Gastroesophageal sphincter (tissue), 4 donors: Measurements from ENCODE around the gene AK1. TPM values are rescaled to one million over a fixed set of nuclear protein-coding genes. Genes with fewer than 3 reads are reported as not detected.

Source experiments
- ATAC-seq: fragments of 150-250 bp; one replicate; pipeline ENCODE4 v1.9.1; 2016; ENCODE audit warnings: mild to moderate bottlenecking, moderate library complexity
- H3K27ac ChIP-seq, 4 donors: fragments of 200-600 bp; sonication (generic) in 3 of 4; 1 replicate in 3 of 4; 2 replicates in 1 of 4; pipeline ENCODE4 v1.5.1; 2016 to 2019
- H3K27me3 ChIP-seq: fragments of 200-600 bp; sonication (generic); one replicate; pipeline ENCODE4 v1.5.1; 2019
- H3K36me3 ChIP-seq, 2 donors: fragments of 200-600 bp; sonication (generic); one replicate each; pipeline ENCODE4 v1.5.1; 2019; ENCODE audit warnings: control low read depth in 1 of 2
- H3K4me1 ChIP-seq, 3 donors: fragments of 200-600 bp; sonication (generic); 1 replicate in 2 of 3; 2 replicates in 1 of 3; pipeline ENCODE4 v1.5.1; 2016 to 2019; ENCODE audit warnings: control low read depth in 2 of 3
- H3K4me3 ChIP-seq, 2 donors: fragments of 200-600 bp; sonication (generic); one replicate each; pipeline ENCODE4 v1.5.1; 2019; ENCODE audit warnings: mild to moderate bottlenecking in 1 of 2, moderate library complexity in 1 of 2
- H3K9me3 ChIP-seq, 3 donors: fragments of 200-600 bp; sonication (generic); one replicate each; pipeline ENCODE4 v1.5.1; 2017 to 2019; ENCODE audit warnings: control low read depth in 2 of 3
- EP300 ChIP-seq: sonication (generic); formaldehyde crosslinking; IDR thresholded peaks from one replicate; pipeline ENCODE4 v1.6.1; 2017; ENCODE audit warnings: antibody characterized with exemption, mild to moderate bottlenecking
- POLR2A ChIP-seq, 2 donors: fragments of 450-650 bp; IDR thresholded peaks; one replicate each; pipeline ENCODE4 v1.6.1; 2017; ENCODE audit warnings: antibody characterized with exemption in 2 of 2, mild to moderate bottlenecking in 2 of 2, moderate library complexity in 1 of 2
- POLR2AphosphoS5 ChIP-seq: sonication (generic); formaldehyde crosslinking; IDR thresholded peaks from one replicate; pipeline ENCODE4 v1.6.1; 2017; ENCODE audit warnings: antibody characterized with exemption
- WGBS, 2 donors: methylation state at CpG; one replicate each; pipeline ENCODE4 v1.1.5; 2018; ENCODE audit warnings: low coverage in 1 of 2; 5-methylcytosine and 5-hydroxymethylcytosine counted together
- total RNA-seq, 4 donors: library from RNA; depleted of rRNA; stranded (reverse); fragments of >200 nt; gene quantifications; one replicate each; pipeline ENCODE4 v1.1.0, GENCODE V29; 2016
- TF ChIP-seq, protein P1 (sequence below), 4 experiments: fragments of 200-600 bp in 2 of 4; fragments of 450-650 bp in 2 of 4; sonication (generic) in 1 of 4; IDR thresholded peaks; one replicate each; pipeline ENCODE4 v1.5.1; 2017 to 2019; ENCODE audit warnings: antibody characterized with exemption in 4 of 4, mild to moderate bottlenecking in 2 of 4, moderate library complexity in 2 of 4

AK1 gene
- total RNA-seq, 4 donors from 2014 or later = 46.7 to 73.9 (median 49.7) TPM

DNA sequence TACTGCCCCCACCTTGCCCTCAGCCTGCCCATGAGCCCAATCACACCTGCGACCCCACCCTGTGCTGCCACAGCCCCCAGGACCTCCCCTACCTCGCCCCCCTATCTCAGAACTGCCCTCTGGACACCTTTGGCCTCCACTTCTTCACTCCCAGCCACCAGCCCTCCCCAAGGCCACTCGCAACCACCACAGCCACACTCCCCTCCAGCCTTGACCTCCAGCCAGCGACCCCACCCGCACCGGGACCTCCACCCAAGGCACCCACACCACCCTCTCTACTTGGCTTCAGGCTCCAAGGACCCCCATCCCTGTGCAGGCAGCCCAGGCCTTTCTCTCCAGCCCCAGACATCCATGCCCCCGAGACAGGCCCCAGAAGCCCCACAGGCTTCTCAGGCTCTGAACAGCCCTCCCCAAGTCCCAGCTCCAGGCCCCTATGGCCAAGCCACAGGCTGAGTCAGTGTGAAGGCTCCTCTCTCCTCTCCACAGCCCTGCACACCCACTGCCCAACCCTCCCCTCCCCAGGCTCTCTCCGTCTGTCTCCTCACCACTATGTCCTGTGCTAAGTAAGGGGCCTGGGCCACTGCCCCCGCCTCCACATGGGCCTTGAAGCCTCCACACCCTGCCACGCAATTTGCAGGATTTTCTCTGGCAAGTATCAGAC lies 2.0 kb downstream of the AK1 start:
- WGBS, 2 donors = 70% methylated on average over 8 of the region's 10 CpGs; no CpG with 5 or more reads in 1 of the 2 donors
- TF ChIP-seq EP300 = no peak
- no peak for TF ChIP-seq POLR2A (IDR thresholded peaks at IDR 0.05)
- TF ChIP-seq, protein P1, sequence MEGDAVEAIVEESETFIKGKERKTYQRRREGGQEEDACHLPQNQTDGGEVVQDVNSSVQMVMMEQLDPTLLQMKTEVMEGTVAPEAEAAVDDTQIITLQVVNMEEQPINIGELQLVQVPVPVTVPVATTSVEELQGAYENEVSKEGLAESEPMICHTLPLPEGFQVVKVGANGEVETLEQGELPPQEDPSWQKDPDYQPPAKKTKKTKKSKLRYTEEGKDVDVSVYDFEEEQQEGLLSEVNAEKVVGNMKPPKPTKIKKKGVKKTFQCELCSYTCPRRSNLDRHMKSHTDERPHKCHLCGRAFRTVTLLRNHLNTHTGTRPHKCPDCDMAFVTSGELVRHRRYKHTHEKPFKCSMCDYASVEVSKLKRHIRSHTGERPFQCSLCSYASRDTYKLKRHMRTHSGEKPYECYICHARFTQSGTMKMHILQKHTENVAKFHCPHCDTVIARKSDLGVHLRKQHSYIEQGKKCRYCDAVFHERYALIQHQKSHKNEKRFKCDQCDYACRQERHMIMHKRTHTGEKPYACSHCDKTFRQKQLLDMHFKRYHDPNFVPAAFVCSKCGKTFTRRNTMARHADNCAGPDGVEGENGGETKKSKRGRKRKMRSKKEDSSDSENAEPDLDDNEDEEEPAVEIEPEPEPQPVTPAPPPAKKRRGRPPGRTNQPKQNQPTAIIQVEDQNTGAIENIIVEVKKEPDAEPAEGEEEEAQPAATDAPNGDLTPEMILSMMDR (IDR thresholded peaks at IDR 0.05) = no peak
- no peak for TF ChIP-seq POLR2AphosphoS5
- H3K27me3 ChIP-seq = no peaks in the 10 kb centered on the region
- peaks cover 0 to 59% (median 45%) of the 10 kb centered on the region in 3 donors for H3K4me1 ChIP-seq
- H3K4me3 ChIP-seq = peak overlapping the region in 1 of 2 donors; percentile 76
- peaks cover 0 to 29% of the 10 kb centered on the region in 2 donors for H3K36me3 ChIP-seq
- no peaks in the 10 kb centered on the region for H3K9me3 ChIP-seq
- ATAC-seq = no peak
- H3K27ac ChIP-seq = peak overlapping the region in 3 of 4 donors; percentile 90 to 91 (median 90)

DNA sequence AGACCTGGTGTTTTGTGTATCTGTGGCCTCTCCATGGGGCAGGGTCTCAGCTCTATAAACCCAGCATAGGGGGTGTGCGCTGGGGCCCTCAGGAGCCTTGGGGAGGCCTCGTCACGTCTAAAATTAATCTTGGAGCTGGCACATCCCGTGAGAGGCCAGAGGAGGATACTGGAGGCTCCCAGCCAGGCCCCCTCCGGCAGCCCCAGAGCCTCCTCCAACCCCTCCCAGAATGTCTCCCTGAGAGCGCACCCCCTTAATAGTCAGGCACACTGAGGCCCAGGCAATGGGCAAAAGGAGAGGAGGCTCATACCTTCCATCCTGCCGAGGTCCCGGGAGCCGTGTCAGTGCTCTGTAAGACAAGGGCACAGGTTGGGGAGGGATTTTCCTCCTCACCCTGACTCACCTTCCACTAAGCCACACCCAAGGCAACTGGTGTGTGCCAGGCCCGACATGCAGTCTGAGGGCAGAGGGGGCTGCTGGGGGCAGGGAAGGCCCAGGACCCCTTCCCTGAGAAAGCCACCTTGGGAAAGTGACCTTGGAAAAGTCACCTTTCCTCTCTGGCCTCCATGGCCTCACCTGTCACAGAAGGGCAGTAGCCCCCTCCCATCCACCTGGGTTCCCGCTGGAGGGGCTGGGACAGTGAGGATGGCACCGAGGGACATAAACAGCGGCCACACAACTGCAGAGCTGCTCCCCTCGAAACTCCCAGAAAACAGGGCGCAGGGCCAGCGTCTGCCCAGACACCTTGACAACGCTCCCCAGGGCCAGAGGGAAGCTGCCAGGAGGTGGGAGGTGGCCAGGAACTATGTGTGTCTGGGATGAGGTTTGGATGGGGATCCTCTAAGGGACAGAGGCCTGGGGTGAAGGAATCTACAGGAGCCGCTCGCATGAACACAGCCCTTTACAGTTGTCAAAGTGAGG lies 2.9 kb downstream of the AK1 start:
- Histone ChIP-seq H3K27ac (peak overlapping the region in 3 of 4 donors; percentile 90 to 91 (median 90)), H3K4me1 (peaks cover 0 to 67% (median 48%) of the 10 kb centered on the region in 3 donors), H3K36me3 (peaks cover 0 to 31% of the 10 kb centered on the region in 2 donors), H3K9me3 (no peaks in the 10 kb centered on the region), H3K27me3 (no peaks in the 10 kb centered on the region), H3K4me3 (peak overlapping the region in 1 of 2 donors; percentile 19)
- no peak for ATAC-seq
- 50 to 64% methylated on average over 2 to 7 of the region's 19 CpGs for WGBS, 2 donors
- TF ChIP-seq, protein P1 (IDR thresholded peaks at IDR 0.05) = no peak
- TF ChIP-seq EP300 (no peak), POLR2A (IDR thresholded peaks at IDR 0.05) (no peak), POLR2AphosphoS5 (no peak)

DNA sequence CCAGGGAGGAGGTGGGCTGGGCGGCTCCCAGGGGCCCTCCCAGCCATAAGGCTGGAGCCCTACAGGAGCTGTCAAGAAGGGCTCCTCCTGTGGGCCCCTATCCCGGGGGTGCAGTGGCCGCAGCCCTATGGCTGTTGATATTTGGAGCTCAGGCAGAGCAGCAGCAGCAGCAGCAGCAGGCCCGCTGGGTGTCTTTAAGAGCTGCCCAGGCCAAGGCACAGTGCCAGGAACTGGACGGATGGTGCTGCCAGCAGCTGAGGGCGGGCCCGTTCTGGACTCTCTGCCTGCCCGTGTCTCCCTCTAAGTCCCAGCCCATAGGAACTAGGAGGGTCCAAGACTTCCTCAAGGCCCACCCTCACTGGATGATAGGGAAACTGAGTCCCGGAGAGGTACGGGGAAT lies 3.6 kb downstream of the AK1 start:
- Histone ChIP-seq H3K27ac (peak overlapping the region in 3 of 4 donors; percentile 90 to 91 (median 90)), H3K36me3 (peaks cover 0 to 37% of the 10 kb centered on the region in 2 donors), H3K4me1 (peaks cover 0 to 71% (median 49%) of the 10 kb centered on the region in 3 donors), H3K27me3 (no peaks in the 10 kb centered on the region), H3K4me3 (peak overlapping the region in 1 of 2 donors; percentile 19), H3K9me3 (no peaks in the 10 kb centered on the region)
- TF ChIP-seq POLR2AphosphoS5 (peak; percentile 39), EP300 (no peak)
- 20 to 35% methylated on average over 4 to 5 of the region's 10 CpGs for WGBS, 2 donors
- peak; percentile 66 for ATAC-seq

DNA sequence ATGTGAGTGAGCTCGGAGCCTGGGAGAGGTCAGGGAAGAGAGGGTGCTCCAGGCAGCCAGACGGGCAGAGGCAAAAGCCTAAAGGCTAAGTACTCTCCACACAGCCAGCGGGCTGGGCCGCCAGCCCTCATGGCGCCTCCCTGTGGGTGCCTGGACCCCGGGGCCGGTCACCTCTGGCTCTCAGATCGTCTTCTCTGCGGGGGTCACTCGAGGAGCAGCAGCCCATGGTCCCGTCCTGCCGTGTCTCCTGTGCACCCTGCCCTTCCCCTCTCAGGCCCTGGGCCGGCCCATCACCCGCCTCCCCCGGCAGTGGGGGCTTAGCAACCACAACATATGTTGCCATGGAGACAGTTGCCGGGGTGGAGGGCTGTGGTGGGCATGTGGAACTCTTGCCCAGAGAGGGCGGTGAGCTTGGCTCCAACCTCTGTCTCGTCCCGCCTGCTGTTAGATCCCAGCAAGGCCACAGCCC lies 4.2 kb downstream of the AK1 start:
- peaks cover 0 to 44% of the 10 kb centered on the region in 2 donors for H3K36me3 ChIP-seq
- H3K4me1 ChIP-seq = peaks cover 0 to 66% (median 47%) of the 10 kb centered on the region in 3 donors
- no CpG with 5 or more reads among the region's 19 CpGs for WGBS, 2 donors
- no peaks in the 10 kb centered on the region for H3K27me3 ChIP-seq
- no peaks in the 10 kb centered on the region for H3K9me3 ChIP-seq
- ATAC-seq = no peak
- TF ChIP-seq, protein P1 (IDR thresholded peaks at IDR 0.05) = no peak
- H3K4me3 ChIP-seq = no peak overlapping the region
- peak overlapping the region in 3 of 4 donors; percentile 90 to 91 (median 90) for H3K27ac ChIP-seq
